ENCODE data around the gene LGALS3.

LGALS3 gene

GRCh38 chr14:55153951-55154350 lies 24.9 kb downstream of the LGALS3 start:
- no peak overlapping the region for H3K27ac Mint-ChIP-seq
- no peak overlapping the region for H3K4me3 Mint-ChIP-seq

GRCh38 chr14:55157080-55157479 lies 28.0 kb downstream of the LGALS3 start:
- Mint-ChIP-seq H3K36me3 (ENCODE audit: low read depth) (peaks cover 47% of the 10 kb centered on the region), H3K27ac (no peak overlapping the region), H3K4me1 (ENCODE audit: low read depth) (peaks cover 15% of the 10 kb centered on the region), H3K27me3 (ENCODE audit: low read depth) (no peaks in the 10 kb centered on the region), H3K9me3 (no peaks in the 10 kb centered on the region), H3K4me3 (no peak overlapping the region)
- DNase-seq (ENCODE audit: low spot score): no peak

More at GRCh38 chr14:55153951-55154350, 24.9 kb downstream of the LGALS3 start:
- Mint-ChIP-seq H3K9me3 (no peaks in the 10 kb centered on the region), H3K27me3 (ENCODE audit: low read depth) (no peaks in the 10 kb centered on the region), H3K4me1 (ENCODE audit: low read depth) (peaks cover 8% of the 10 kb centered on the region), H3K36me3 (ENCODE audit: low read depth) (peaks cover 53% of the 10 kb centered on the region)
- no peak for DNase-seq (ENCODE audit: low spot score)

GRCh38 chr14:55158412-55158811 lies 29.4 kb downstream of the LGALS3 start:
- H3K4me3 Mint-ChIP-seq: no peak overlapping the region
- no peak for DNase-seq (ENCODE audit: low spot score)
- H3K9me3 Mint-ChIP-seq: no peaks in the 10 kb centered on the region
- H3K4me1 Mint-ChIP-seq (ENCODE audit: low read depth): peaks cover 15% of the 10 kb centered on the region
- no peaks in the 10 kb centered on the region for H3K27me3 Mint-ChIP-seq (ENCODE audit: low read depth)
- H3K36me3 Mint-ChIP-seq (ENCODE audit: low read depth): peaks cover 48% of the 10 kb centered on the region
- no peak overlapping the region for H3K27ac Mint-ChIP-seq

- Mint-ChIP-seq H3K4me1 (ENCODE audit: low read depth) (peaks cover 18% of the 10 kb centered on the region), H3K27ac (no peak overlapping the region), H3K4me3 (no peak overlapping the region), H3K36me3 (ENCODE audit: low read depth) (peaks cover 58% of the 10 kb centered on the region), H3K9me3 (no peaks in the 10 kb centered on the region), H3K27me3 (ENCODE audit: low read depth) (no peaks in the 10 kb centered on the region)
- no peak for DNase-seq (ENCODE audit: low spot score)
These were observed 31.9 kb downstream of the LGALS3 start for GRCh38 chr14:55160989-55161388.

- H3K4me3 Mint-ChIP-seq: no peak overlapping the region
- no peak overlapping the region for H3K27ac Mint-ChIP-seq
- H3K36me3 Mint-ChIP-seq (ENCODE audit: low read depth): peaks cover 42% of the 10 kb centered on the region
- H3K4me1 Mint-ChIP-seq (ENCODE audit: low read depth): no peaks in the 10 kb centered on the region
- no peak for DNase-seq (ENCODE audit: low spot score)
- no peaks in the 10 kb centered on the region for H3K9me3 Mint-ChIP-seq
- no peaks in the 10 kb centered on the region for H3K27me3 Mint-ChIP-seq (ENCODE audit: low read depth)
These were observed 41.5 kb downstream of the LGALS3 start for GRCh38 chr14:55170526-55170925.

- H3K27me3 Mint-ChIP-seq (ENCODE audit: low read depth): no peaks in the 10 kb centered on the region
- no peak for DNase-seq (ENCODE audit: low spot score)
- peaks cover 10% of the 10 kb centered on the region for H3K4me1 Mint-ChIP-seq (ENCODE audit: low read depth)
- H3K36me3 Mint-ChIP-seq (ENCODE audit: low read depth): peaks cover 51% of the 10 kb centered on the region
- H3K9me3 Mint-ChIP-seq: no peaks in the 10 kb centered on the region
- H3K4me3 Mint-ChIP-seq: no peak overlapping the region
- H3K27ac Mint-ChIP-seq: no peak overlapping the region
These were observed 51.0 kb downstream of the LGALS3 start for GRCh38 chr14:55180006-55180405.

- Mint-ChIP-seq H3K9me3 (no peaks in the 10 kb centered on the region), H3K27ac (no peak overlapping the region), H3K4me1 (ENCODE audit: low read depth) (peaks cover 10% of the 10 kb centered on the region), H3K4me3 (no peak overlapping the region), H3K27me3 (ENCODE audit: low read depth) (no peaks in the 10 kb centered on the region), H3K36me3 (ENCODE audit: low read depth) (peaks cover 51% of the 10 kb centered on the region)
- no peak for DNase-seq (ENCODE audit: low spot score)
These were observed 51.4 kb downstream of the LGALS3 start for GRCh38 chr14:55180434-55180833.

- Mint-ChIP-seq H3K27me3 (ENCODE audit: low read depth) (no peaks in the 10 kb centered on the region), H3K4me3 (peak overlapping the region; percentile 99), H3K27ac (no peak overlapping the region), H3K9me3 (no peaks in the 10 kb centered on the region), H3K4me1 (ENCODE audit: low read depth) (peaks cover 37% of the 10 kb centered on the region), H3K36me3 (ENCODE audit: low read depth) (peaks cover 23% of the 10 kb centered on the region)
- no peak for DNase-seq (ENCODE audit: low spot score)
These were observed 59.7 kb downstream of the LGALS3 start for GRCh38 chr14:55188686-55189295.

- H3K4me1 Mint-ChIP-seq (ENCODE audit: low read depth): peaks cover 36% of the 10 kb centered on the region
- peak overlapping the region; percentile 87 for H3K27ac Mint-ChIP-seq
- H3K36me3 Mint-ChIP-seq (ENCODE audit: low read depth): peaks cover 21% of the 10 kb centered on the region
- no peak for DNase-seq (ENCODE audit: low spot score)
- peak overlapping the region; percentile 99 for H3K4me3 Mint-ChIP-seq
- H3K9me3 Mint-ChIP-seq: no peaks in the 10 kb centered on the region
- peaks cover 3% of the 10 kb centered on the region for H3K27me3 Mint-ChIP-seq (ENCODE audit: low read depth)
These were observed 61.8 kb downstream of the LGALS3 start for GRCh38 chr14:55190906-55191202.

- H3K4me3 Mint-ChIP-seq: peak within 1 kb of the TSS; percentile 99
- peaks cover 3% of the 10 kb centered on the region for H3K27me3 Mint-ChIP-seq (ENCODE audit: low read depth)
These were observed 62.4 kb downstream of the LGALS3 start, which contains the start of gene DLGAP5 for GRCh38 chr14:55191203-55192053. Gene DLGAP5 (minus strand): TSS chr14:55191585. CDS start chr14:55189179, 2,406 bp downstream.

GRCh38 chr14:55192054-55192621 lies 63.1 kb downstream of the LGALS3 start:
- no peak for DNase-seq (ENCODE audit: low spot score)
- H3K36me3 Mint-ChIP-seq (ENCODE audit: low read depth): peaks cover 13% of the 10 kb centered on the region
- H3K27ac Mint-ChIP-seq: peak overlapping the region; percentile 87
- H3K4me3 Mint-ChIP-seq: peak overlapping the region; percentile 99
- H3K9me3 Mint-ChIP-seq: no peaks in the 10 kb centered on the region
- H3K27me3 Mint-ChIP-seq (ENCODE audit: low read depth): peaks cover 3% of the 10 kb centered on the region
- peaks cover 31% of the 10 kb centered on the region for H3K4me1 Mint-ChIP-seq (ENCODE audit: low read depth)

More at GRCh38 chr14:55191203-55192053, 62.4 kb downstream of the LGALS3 start, which contains the start of gene DLGAP5:
- Mint-ChIP-seq H3K36me3 (ENCODE audit: low read depth) (peaks cover 19% of the 10 kb centered on the region), H3K9me3 (no peaks in the 10 kb centered on the region), H3K4me1 (ENCODE audit: low read depth) (peaks cover 35% of the 10 kb centered on the region), H3K27ac (peak within 1 kb of the TSS; percentile 87)
- DNase-seq (ENCODE audit: low spot score): peak; percentile 91

- DNase-seq (ENCODE audit: low spot score): no peak
- Mint-ChIP-seq H3K9me3 (no peaks in the 10 kb centered on the region), H3K27ac (no peak overlapping the region), H3K4me1 (ENCODE audit: low read depth) (peaks cover 18% of the 10 kb centered on the region), H3K27me3 (ENCODE audit: low read depth) (peaks cover 11% of the 10 kb centered on the region), H3K4me3 (no peak overlapping the region), H3K36me3 (ENCODE audit: low read depth) (no peaks in the 10 kb centered on the region)
These were observed 65.8 kb downstream of the LGALS3 start for GRCh38 chr14:55194656-55195355.

All from T-helper 2 cell treated with Interferon-gamma antibody and Interleukin-4, amounts not matched to agents 5 μg/mL and 100 μg/mL, for 36 hours (primary cell).